ENCODE results near the gene KLHL6. TPM values are rescaled to one million over a fixed set of nuclear protein-coding genes. Genes with fewer than 3 reads are reported as not detected.

The KLHL6 gene
- total and polyA plus RNA-seq, 4 donors = 0.42 to 3.8 (median 1.0) TPM

DNA sequence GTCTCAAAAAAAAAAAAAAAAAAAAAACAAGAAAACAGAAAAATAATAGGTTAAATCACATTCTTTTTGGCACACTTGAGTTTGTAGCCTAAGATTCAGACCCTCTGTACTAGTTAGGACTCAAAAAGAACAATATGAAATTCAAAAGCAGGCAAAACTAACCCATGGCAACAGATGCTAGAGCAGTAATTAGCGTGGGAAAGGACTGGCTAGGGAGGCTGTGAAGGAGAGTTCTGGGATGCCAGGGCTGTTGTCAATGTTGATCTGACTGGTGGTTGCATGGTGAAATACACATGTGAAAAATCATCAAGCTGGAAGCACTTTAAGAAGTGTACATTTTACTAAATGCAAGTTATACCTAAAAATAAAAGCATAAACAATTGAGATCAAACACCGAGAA lies 35.6 kb downstream of the KLHL6 start:
- WGBS = 94% methylated on average over 2 of the region's 2 CpGs
- DNase-seq (ENCODE audit: low spot score) = no peak
- Histone ChIP-seq H3K27me3 (ENCODE audit: control insufficient read depth in 4 of 4, insufficient read depth in 4 of 4, low read length in 3 of 4) (no peaks in the 10 kb centered on the region), H3K4me3 (ENCODE audit: low read depth in 1 of 3, low read length in 3 of 3) (no peak overlapping the region), H3K27ac (ENCODE audit: low read depth in 1 of 2, low read length in 2 of 2) (no peak overlapping the region), H3K4me1 (ENCODE audit: control insufficient read depth in 4 of 4, insufficient read depth in 4 of 4, low read length in 3 of 4) (no peaks in the 10 kb centered on the region), H3K9me3 (ENCODE audit: control insufficient read depth in 4 of 4, low read length in 3 of 4) (no peaks in the 10 kb centered on the region), H3K9ac (ENCODE audit: low read depth in 1 of 2, low read length in 2 of 2) (no peak overlapping the region), H3K36me3 (ENCODE audit: control insufficient read depth in 4 of 4, insufficient read depth in 3 of 4, low read depth in 1 of 4, low read length in 3 of 4) (no peaks in the 10 kb centered on the region)
- TF ChIP-seq MAX (IDR thresholded peaks at IDR 0.05) = no peak
- TF ChIP-seq EGR1 (IDR thresholded peaks at IDR 0.05; ENCODE audit: low read depth in 2 of 2) = no peak
- no peak for TF ChIP-seq ZBTB33 (IDR thresholded peaks at IDR 0.05)
- no peak for TF ChIP-seq FOXA2 (IDR thresholded peaks at IDR 0.05)
- TF ChIP-seq HNF4A (conservative IDR thresholded peaks at IDR 0.05) = no peak
- no peak for TF ChIP-seq RXRA (IDR thresholded peaks at IDR 0.05)
- TF ChIP-seq JUND (IDR thresholded peaks at IDR 0.05) = no peak
- no peak for TF ChIP-seq HNF4G (IDR thresholded peaks at IDR 0.05)
- TF ChIP-seq REST (IDR thresholded peaks at IDR 0.05) = no peak
- no peak for TF ChIP-seq GABPA (IDR thresholded peaks at IDR 0.05 in 1 of 2, conservative IDR thresholded peaks at IDR 0.05 in 1 of 2)
- no peak for TF ChIP-seq TAF1 (conservative IDR thresholded peaks at IDR 0.05)
- TF ChIP-seq RAD21 (IDR thresholded peaks at IDR 0.05) = no peak
- TF ChIP-seq NR2F2 (IDR thresholded peaks at IDR 0.05) = no peak
- TF ChIP-seq, protein P1, sequence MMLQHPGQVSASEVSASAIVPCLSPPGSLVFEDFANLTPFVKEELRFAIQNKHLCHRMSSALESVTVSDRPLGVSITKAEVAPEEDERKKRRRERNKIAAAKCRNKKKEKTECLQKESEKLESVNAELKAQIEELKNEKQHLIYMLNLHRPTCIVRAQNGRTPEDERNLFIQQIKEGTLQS (IDR thresholded peaks at IDR 0.05) = no peak
- TF ChIP-seq YY1 (IDR thresholded peaks at IDR 0.05) = no peak
- no peak for TF ChIP-seq FOXA1 (IDR thresholded peaks at IDR 0.05)
- TF ChIP-seq SP1 (IDR thresholded peaks at IDR 0.05) = no peak
- TF ChIP-seq, protein P2, sequence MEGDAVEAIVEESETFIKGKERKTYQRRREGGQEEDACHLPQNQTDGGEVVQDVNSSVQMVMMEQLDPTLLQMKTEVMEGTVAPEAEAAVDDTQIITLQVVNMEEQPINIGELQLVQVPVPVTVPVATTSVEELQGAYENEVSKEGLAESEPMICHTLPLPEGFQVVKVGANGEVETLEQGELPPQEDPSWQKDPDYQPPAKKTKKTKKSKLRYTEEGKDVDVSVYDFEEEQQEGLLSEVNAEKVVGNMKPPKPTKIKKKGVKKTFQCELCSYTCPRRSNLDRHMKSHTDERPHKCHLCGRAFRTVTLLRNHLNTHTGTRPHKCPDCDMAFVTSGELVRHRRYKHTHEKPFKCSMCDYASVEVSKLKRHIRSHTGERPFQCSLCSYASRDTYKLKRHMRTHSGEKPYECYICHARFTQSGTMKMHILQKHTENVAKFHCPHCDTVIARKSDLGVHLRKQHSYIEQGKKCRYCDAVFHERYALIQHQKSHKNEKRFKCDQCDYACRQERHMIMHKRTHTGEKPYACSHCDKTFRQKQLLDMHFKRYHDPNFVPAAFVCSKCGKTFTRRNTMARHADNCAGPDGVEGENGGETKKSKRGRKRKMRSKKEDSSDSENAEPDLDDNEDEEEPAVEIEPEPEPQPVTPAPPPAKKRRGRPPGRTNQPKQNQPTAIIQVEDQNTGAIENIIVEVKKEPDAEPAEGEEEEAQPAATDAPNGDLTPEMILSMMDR (IDR thresholded peaks at IDR 0.05; ENCODE audit: low read depth, low read length, missing input control) = no peak

All from liver (tissue), 9 donors.